HepG2 (cell line): ENCODE data around the gene GREM2. TPM values are rescaled to one million over a fixed set of nuclear protein-coding genes. Genes with fewer than 3 reads are reported as not detected.

Source experiments
- NFIB ChIP-seq: sonication (generic); formaldehyde crosslinking; IDR thresholded peaks from 2 replicates; pipeline ENCODE4 v1.9.0; 2021; ENCODE audit warnings: missing genetic modification reagents, mild to moderate bottlenecking, borderline replicate concordance
- TRIM22 ChIP-seq: fragments of 450-650 bp; IDR thresholded peaks from 2 replicates; pipeline ENCODE4 v1.6.1; 2017
- ZBED4 ChIP-seq: sonication (generic); formaldehyde crosslinking; IDR thresholded peaks from 2 replicates; pipeline ENCODE4 v1.4.0; 2020; ENCODE audit warnings: missing genetic modification reagents, borderline replicate concordance
- ZSCAN5A ChIP-seq: sonication (generic); formaldehyde crosslinking; IDR thresholded peaks from 2 replicates; pipeline ENCODE4 v1.8.0; 2022; ENCODE audit warnings: mild to moderate bottlenecking, missing genetic modification reagents, borderline replicate concordance
- ZUFSP ChIP-seq: sonication (generic); formaldehyde crosslinking; IDR thresholded peaks from 2 replicates; pipeline ENCODE4 v1.9.0; 2021; ENCODE audit warnings: missing genetic modification reagents, mild to moderate bottlenecking, borderline replicate concordance
- polyA plus RNA-seq, 8 experiments: library from polyadenylated mRNA; depleted of rRNA in 3 of 8; stranded (reverse) in 7 of 8; unstranded in 1 of 8; fragments of >200 nt; fragmentation: Illumina TruSeq in 4 of 8; extraction: Trizol in 4 of 8; gene quantifications; 2 replicates each; pipeline versions ENCODE4 v1.2.1 to v1.2.3, GENCODE V29; 2011 to 2016; ENCODE audit warnings: low read depth in 4 of 8, missing spikeins in 1 of 8, mixed read lengths in 1 of 8; ENCODE audit not compliant: insufficient read depth in 1 of 8
- total RNA-seq, 5 experiments: library from RNA; depleted of rRNA; stranded (reverse); fragments of >200 nt; fragmentation: Illumina TruSeq; extraction: Trizol; gene quantifications; 2 replicates each; pipeline ENCODE4 v1.2.3, GENCODE V29; 2016; ENCODE audit warnings: low read depth in 1 of 5

Gene GREM2
- total and polyA plus RNA-seq, 2 of the 13 experiments (the other 11 are each of a cell fraction or from before 2014, with no cell fraction given), result 0.07 TPM; not detected in 1

- no peak for TF ChIP-seq ZBED4
- no peak for TF ChIP-seq ZSCAN5A
- no peak for TF ChIP-seq NFIB
- TF ChIP-seq ZUFSP (CRISPR knock-in tag), result no peak
- no peak for TF ChIP-seq TRIM22
Observed at GRCh38 chr1:240457203-240457602, 154.8 kb downstream of the GREM2 start (continued).
